Measurements from ENCODE around the gene BCORL1. TPM values are rescaled to one million over a fixed set of nuclear protein-coding genes. Genes with fewer than 3 reads are reported as not detected.

The BCORL1 gene
- total RNA-seq, 1 experiment from 2014 or later, result 32.2 TPM

- DNase-seq, result no peak
- Histone ChIP-seq H2AFZ (no peak overlapping the region), H3K4me1 (replicated peaks; ENCODE audit: insufficient read depth) (no peaks in the 10 kb centered on the region), H3K27ac (no peak overlapping the region), H3K36me3 (ENCODE audit: low read depth) (no peaks in the 10 kb centered on the region), H3K79me2 (ENCODE audit: low read depth) (no peaks in the 10 kb centered on the region), H3K4me3 (no peak overlapping the region), H4K20me1 (ENCODE audit: insufficient read depth) (no peaks in the 10 kb centered on the region), H3K9me3 (ENCODE audit: insufficient read depth, low read depth) (no peaks in the 10 kb centered on the region), H3F3A (ENCODE audit: insufficient read depth, low read depth) (no peaks in the 10 kb centered on the region), H3K9me2 (ENCODE audit: insufficient read depth) (no peaks in the 10 kb centered on the region), H3K4me2 (no peak overlapping the region), H3K27me3 (ENCODE audit: insufficient read depth, low read depth) (peaks cover 48% of the 10 kb centered on the region)
- CTCF ChIA-PET, result no interaction called here
- no TSS peak for BruUV-seq (replicated peaks)
- intact Hi-C loops (cut with micrococcal nuclease; ENCODE audit: unreplicated experiment), result no loop called here
- POLR2A ChIA-PET (ENCODE audit: unreplicated experiment), result interaction anchor here (0.6 kb wide), 1 partner anchor 245 kb away, joined by 4 read pairs; no protein-coding TSS in a partner anchor
- TF ChIP-seq EZH2 (IDR thresholded peaks at IDR 0.05; ENCODE audit: low read depth) (no peak), CTCF (conservative IDR thresholded peaks at IDR 0.05) (no peak)
Measured at GRCh38 chrX:129938081-129938480, 44.4 kb upstream of the BCORL1 start.

- no peaks in the 10 kb centered on the region for H3F3A ChIP-seq (ENCODE audit: insufficient read depth, low read depth)
- no peaks in the 10 kb centered on the region for H4K20me1 ChIP-seq (ENCODE audit: insufficient read depth)
- BruUV-seq (replicated peaks), result no TSS peak
- TF ChIP-seq CTCF (conservative IDR thresholded peaks at IDR 0.05) (no peak), EZH2 (IDR thresholded peaks at IDR 0.05; ENCODE audit: low read depth) (no peak)
- POLR2A ChIA-PET (ENCODE audit: unreplicated experiment), result no interaction called here
- peaks cover 37% of the 10 kb centered on the region for H3K27me3 ChIP-seq (ENCODE audit: insufficient read depth, low read depth)
- no peaks in the 10 kb centered on the region for H3K36me3 ChIP-seq (ENCODE audit: low read depth)
- no peaks in the 10 kb centered on the region for H3K9me2 ChIP-seq (ENCODE audit: insufficient read depth)
- CTCF ChIA-PET, result no interaction called here
- intact Hi-C loops (cut with micrococcal nuclease; ENCODE audit: unreplicated experiment), result no loop called here
- no peak overlapping the region for H3K27ac ChIP-seq
- H3K79me2 ChIP-seq (ENCODE audit: low read depth), result no peaks in the 10 kb centered on the region
- no peak overlapping the region for H2AFZ ChIP-seq
- H3K4me1 ChIP-seq (replicated peaks; ENCODE audit: insufficient read depth), result no peaks in the 10 kb centered on the region
- H3K4me2 ChIP-seq, result no peak overlapping the region
- no peaks in the 10 kb centered on the region for H3K9me3 ChIP-seq (ENCODE audit: insufficient read depth, low read depth)
- no peak overlapping the region for H3K4me3 ChIP-seq
- no peak for DNase-seq
Measured at GRCh38 chrX:129939986-129940385, 42.4 kb upstream of the BCORL1 start.

GRCh38 chrX:129940721-129941120 is 41.7 kb upstream of the BCORL1 start:
- no peaks in the 10 kb centered on the region for H3K4me1 ChIP-seq (replicated peaks; ENCODE audit: insufficient read depth)
- no peaks in the 10 kb centered on the region for H3F3A ChIP-seq (ENCODE audit: insufficient read depth, low read depth)
- no peak overlapping the region for H3K4me2 ChIP-seq
- H3K4me3 ChIP-seq, result no peak overlapping the region
- no peaks in the 10 kb centered on the region for H3K36me3 ChIP-seq (ENCODE audit: low read depth)
- ChIA-PET CTCF (no interaction called here), POLR2A (ENCODE audit: unreplicated experiment) (no interaction called here)
- intact Hi-C loops (cut with micrococcal nuclease; ENCODE audit: unreplicated experiment), result no loop called here
- H4K20me1 ChIP-seq (ENCODE audit: insufficient read depth), result no peaks in the 10 kb centered on the region
- H2AFZ ChIP-seq, result no peak overlapping the region
- no peaks in the 10 kb centered on the region for H3K9me3 ChIP-seq (ENCODE audit: insufficient read depth, low read depth)
- TF ChIP-seq EZH2 (IDR thresholded peaks at IDR 0.05; ENCODE audit: low read depth) (no peak), CTCF (conservative IDR thresholded peaks at IDR 0.05) (no peak)
- no peaks in the 10 kb centered on the region for H3K79me2 ChIP-seq (ENCODE audit: low read depth)
- peaks cover 34% of the 10 kb centered on the region for H3K27me3 ChIP-seq (ENCODE audit: insufficient read depth, low read depth)
- no TSS peak for BruUV-seq (replicated peaks)
- DNase-seq, result no peak
- H3K27ac ChIP-seq, result no peak overlapping the region
- no peaks in the 10 kb centered on the region for H3K9me2 ChIP-seq (ENCODE audit: insufficient read depth)
